ENCODE results near the gene PTPRD. TPM values are rescaled to one million over a fixed set of nuclear protein-coding genes. Genes with fewer than 3 reads are reported as not detected.
"Not testable (repeated sequence)": the region's sequence is repeated elsewhere in the genome, so short reads cannot be mapped to it uniquely, and the experiment has no call there.

PTPRD gene
- total RNA-seq, 2 experiments from 2014 or later, result 0.10 TPM; not detected in 1

- POLR2A ChIA-PET; DNase-seq; CTCF ChIA-PET; H3K27ac Mint-ChIP-seq; intact Hi-C loops (cut with micrococcal nuclease); H3K36me3 Mint-ChIP-seq; H3K27me3 Mint-ChIP-seq; H3K4me3 Mint-ChIP-seq; H3K4me1 Mint-ChIP-seq (ENCODE audit: low read depth); H3K9me3 Mint-ChIP-seq: not testable (repeated sequence)
Observed at GRCh38 chr9:9043788-9044187, 1569.0 kb downstream of the PTPRD start.

GRCh38 chr9:9041756-9042155, 1571.0 kb downstream of the PTPRD start:
- ChIA-PET POLR2A (no interaction called here), CTCF (interaction anchor here (0.5 to 0.6 kb wide), 2 partner anchors 773 to 1341 kb away, joined by 3 read pairs; no protein-coding TSS in a partner anchor)
- Mint-ChIP-seq H3K27ac (no peak overlapping the region), H3K36me3 (no peaks in the 10 kb centered on the region), H3K27me3 (no peaks in the 10 kb centered on the region), H3K4me1 (ENCODE audit: low read depth) (no peaks in the 10 kb centered on the region), H3K9me3 (no peaks in the 10 kb centered on the region), H3K4me3 (no peak overlapping the region)
- no peak for DNase-seq
- intact Hi-C loops (cut with micrococcal nuclease), result no loop called here

GRCh38 chr9:9033022-9033421, 1579.8 kb downstream of the PTPRD start:
- POLR2A ChIA-PET, result no interaction called here
- Mint-ChIP-seq H3K27ac (no peak overlapping the region), H3K36me3 (no peaks in the 10 kb centered on the region), H3K9me3 (peaks cover 4% of the 10 kb centered on the region), H3K4me3 (no peak overlapping the region), H3K27me3 (no peaks in the 10 kb centered on the region), H3K4me1 (ENCODE audit: low read depth) (no peaks in the 10 kb centered on the region)
- no peak for DNase-seq
- intact Hi-C loops (cut with micrococcal nuclease), result no loop called here
- CTCF ChIA-PET, result no interaction called here

- Mint-ChIP-seq H3K4me1 (ENCODE audit: low read depth) (no peaks in the 10 kb centered on the region), H3K9me3 (peaks cover 2% of the 10 kb centered on the region), H3K27me3 (no peaks in the 10 kb centered on the region), H3K36me3 (no peaks in the 10 kb centered on the region), H3K27ac (no peak overlapping the region), H3K4me3 (no peak overlapping the region)
- no peak for DNase-seq
- ChIA-PET CTCF (no interaction called here), POLR2A (no interaction called here)
- intact Hi-C loops (cut with micrococcal nuclease), result no loop called here
Observed at GRCh38 chr9:9016597-9016996, 1596.2 kb downstream of the PTPRD start.

GRCh38 chr9:9004810-9005209, 1608.0 kb downstream of the PTPRD start:
- Mint-ChIP-seq H3K36me3 (no peaks in the 10 kb centered on the region), H3K27me3 (no peaks in the 10 kb centered on the region), H3K4me1 (ENCODE audit: low read depth) (no peaks in the 10 kb centered on the region), H3K27ac (no peak overlapping the region), H3K4me3 (no peak overlapping the region), H3K9me3 (no peaks in the 10 kb centered on the region)
- CTCF ChIA-PET, result no interaction called here
- intact Hi-C loops (cut with micrococcal nuclease), result no loop called here
- POLR2A ChIA-PET, result no interaction called here
- no peak for DNase-seq

- ChIA-PET CTCF (interaction anchor here (0.6 to 1.1 kb wide), 3 partner anchors 97 to 1433 kb away, joined by 3 to 4 read pairs (median 3); no protein-coding TSS in a partner anchor), POLR2A (no interaction called here)
- Mint-ChIP-seq H3K36me3 (no peaks in the 10 kb centered on the region), H3K27ac (no peak overlapping the region), H3K4me1 (ENCODE audit: low read depth) (no peaks in the 10 kb centered on the region), H3K9me3 (no peaks in the 10 kb centered on the region), H3K4me3 (no peak overlapping the region), H3K27me3 (no peaks in the 10 kb centered on the region)
- DNase-seq, result no peak
- intact Hi-C loops (cut with micrococcal nuclease), result no loop called here
Observed at GRCh38 chr9:9002826-9003583, 1609.8 kb downstream of the PTPRD start.

GRCh38 chr9:8980496-8981013, 1632.2 kb downstream of the PTPRD start:
- Mint-ChIP-seq H3K4me3 (no peak overlapping the region), H3K27ac (no peak overlapping the region), H3K27me3 (no peaks in the 10 kb centered on the region), H3K4me1 (ENCODE audit: low read depth) (no peaks in the 10 kb centered on the region), H3K36me3 (no peaks in the 10 kb centered on the region), H3K9me3 (no peaks in the 10 kb centered on the region)
- no peak for DNase-seq
- intact Hi-C loops (cut with micrococcal nuclease), result no loop called here
- POLR2A ChIA-PET, result no interaction called here
- CTCF ChIA-PET, result interaction anchor here (0.7 kb wide), 1 partner anchor 25 kb away, joined by 3 read pairs; no protein-coding TSS in a partner anchor

- H3K36me3 Mint-ChIP-seq, result no peaks in the 10 kb centered on the region
- DNase-seq, result no peak
- H3K4me1 Mint-ChIP-seq (ENCODE audit: low read depth), result no peaks in the 10 kb centered on the region
- H3K4me3 Mint-ChIP-seq, result no peak overlapping the region
- CTCF ChIA-PET, result no interaction called here
- H3K27ac Mint-ChIP-seq, result no peak overlapping the region
- H3K27me3 Mint-ChIP-seq, result no peaks in the 10 kb centered on the region
- no peaks in the 10 kb centered on the region for H3K9me3 Mint-ChIP-seq
- POLR2A ChIA-PET, result no interaction called here
- intact Hi-C loops (cut with micrococcal nuclease), result no loop called here
Observed at GRCh38 chr9:8978334-8978733, 1634.5 kb downstream of the PTPRD start.

GRCh38 chr9:8968350-8968749, 1644.5 kb downstream of the PTPRD start:
- H3K36me3 Mint-ChIP-seq; DNase-seq; intact Hi-C loops (cut with micrococcal nuclease); H3K27me3 Mint-ChIP-seq; H3K4me1 Mint-ChIP-seq (ENCODE audit: low read depth); H3K4me3 Mint-ChIP-seq; POLR2A ChIA-PET; CTCF ChIA-PET; H3K27ac Mint-ChIP-seq: not testable (repeated sequence)
- H3K9me3 Mint-ChIP-seq, result peaks cover 21% of the 10 kb centered on the region

- ChIA-PET CTCF (no interaction called here), POLR2A (no interaction called here)
- Mint-ChIP-seq H3K27ac (no peak overlapping the region), H3K36me3 (no peaks in the 10 kb centered on the region), H3K4me3 (no peak overlapping the region), H3K27me3 (no peaks in the 10 kb centered on the region), H3K4me1 (ENCODE audit: low read depth) (no peaks in the 10 kb centered on the region), H3K9me3 (peaks cover 21% of the 10 kb centered on the region)
- DNase-seq, result no peak
- intact Hi-C loops (cut with micrococcal nuclease), result no loop called here
Observed at GRCh38 chr9:8963885-8964284, 1648.9 kb downstream of the PTPRD start.

- peaks cover 16% of the 10 kb centered on the region for H3K9me3 Mint-ChIP-seq
- H3K36me3 Mint-ChIP-seq, result no peaks in the 10 kb centered on the region
- no peak overlapping the region for H3K27ac Mint-ChIP-seq
- ChIA-PET POLR2A (no interaction called here), CTCF (no interaction called here)
- intact Hi-C loops (cut with micrococcal nuclease), result no loop called here
- no peak overlapping the region for H3K4me3 Mint-ChIP-seq
- H3K4me1 Mint-ChIP-seq (ENCODE audit: low read depth), result no peaks in the 10 kb centered on the region
- no peaks in the 10 kb centered on the region for H3K27me3 Mint-ChIP-seq
- no peak for DNase-seq
Observed at GRCh38 chr9:8962084-8962483, 1650.7 kb downstream of the PTPRD start.

GRCh38 chr9:8961186-8961851, 1651.5 kb downstream of the PTPRD start:
- H3K9me3 Mint-ChIP-seq, result peaks cover 10% of the 10 kb centered on the region
- no peaks in the 10 kb centered on the region for H3K36me3 Mint-ChIP-seq
- no peak overlapping the region for H3K4me3 Mint-ChIP-seq
- H3K27ac Mint-ChIP-seq, result no peak overlapping the region
- CTCF ChIA-PET, result no interaction called here
- no peaks in the 10 kb centered on the region for H3K27me3 Mint-ChIP-seq
- intact Hi-C loops (cut with micrococcal nuclease), result no loop called here
- DNase-seq, result no peak
- POLR2A ChIA-PET, result no interaction called here
- H3K4me1 Mint-ChIP-seq (ENCODE audit: low read depth), result no peaks in the 10 kb centered on the region

- H3K4me3 Mint-ChIP-seq, result no peak overlapping the region
- no peaks in the 10 kb centered on the region for H3K36me3 Mint-ChIP-seq
- CTCF ChIA-PET, result no interaction called here
- no peaks in the 10 kb centered on the region for H3K4me1 Mint-ChIP-seq (ENCODE audit: low read depth)
- intact Hi-C loops (cut with micrococcal nuclease), result no loop called here
- no peaks in the 10 kb centered on the region for H3K27me3 Mint-ChIP-seq
- no peaks in the 10 kb centered on the region for H3K9me3 Mint-ChIP-seq
- no peak for DNase-seq
- H3K27ac Mint-ChIP-seq, result no peak overlapping the region
- POLR2A ChIA-PET, result no interaction called here
Observed at GRCh38 chr9:8960254-8960653, 1652.5 kb downstream of the PTPRD start.
